K562 (cell line): Measurements from ENCODE around the gene RAB3C.

ENCODE experiments used
- CEBPB ChIP-seq: fragments of 450-650 bp; IDR thresholded peaks from 2 replicates; pipeline ENCODE4 v1.6.1; 2016; ENCODE audit warnings: missing genetic modification characterization, missing compliant biosample characterization
- CHD2 ChIP-seq: IDR thresholded peaks from 2 replicates; pipeline ENCODE4 v1.6.1; 2011; ENCODE audit warnings: low read depth, low read length
- JUN ChIP-seq, 2 experiments: sonication (generic) in 1 of 2; formaldehyde crosslinking in 1 of 2; IDR thresholded peaks; 2 replicates each; pipeline versions ENCODE4 v1.6.1 to v1.8.0; 2012 to 2022; ENCODE audit warnings: borderline replicate concordance in 2 of 2, mild to moderate bottlenecking in 2 of 2, improper control_type of control experiment in 1 of 2, low read depth in 1 of 2, low read length in 1 of 2, missing genetic modification reagents in 1 of 2
- MYC ChIP-seq, 2 experiments: fragments of 250-450 bp in 1 of 2; sonication (Bioruptor Pico) in 1 of 2; IDR thresholded peaks; 2 replicates each; pipeline versions ENCODE4 v1.5.1 to v1.6.1; 2012 to 2021; ENCODE audit warnings: low read depth in 2 of 2, borderline replicate concordance in 1 of 2, improper control_type of control experiment in 1 of 2, low read length in 1 of 2, mild to moderate bottlenecking in 1 of 2, moderate library complexity in 1 of 2
- POLR2A ChIP-seq: fragments of 450-650 bp; conservative IDR thresholded peaks from 2 replicates; pipeline ENCODE4 v1.6.1; 2016
- SIRT6 ChIP-seq: IDR thresholded peaks from one replicate; pipeline ENCODE4 v1.6.1; 2012; ENCODE audit warnings: low read depth, mild to moderate bottlenecking, control low read depth, inconsistent platforms, low read length, moderate library complexity
- SMAD3 ChIP-seq: fragments of 450-650 bp; formaldehyde crosslinking; conservative IDR thresholded peaks from 2 replicates; pipeline ENCODE4 v1.4.0; 2020; ENCODE audit warnings: mild to moderate bottlenecking
- SMC3 ChIP-seq: conservative IDR thresholded peaks from 2 replicates; pipeline ENCODE4 v1.6.1; 2011; ENCODE audit warnings: low read depth, low read length, improper control_type of control experiment; ENCODE audit not compliant: insufficient read depth
- TF ChIP-seq, protein P1 (sequence below), 3 experiments: IDR thresholded peaks in 2 of 3; conservative IDR thresholded peaks in 1 of 3; 2 replicates each; pipeline ENCODE4 v1.5.1; 2011 to 2012; ENCODE audit warnings: low read length in 3 of 3, mild to moderate bottlenecking in 3 of 3, control low read depth in 2 of 3, improper control_type of control experiment in 1 of 3, inconsistent platforms in 1 of 3, low read depth in 1 of 3, mixed read lengths in 1 of 3, moderate library complexity in 1 of 3; ENCODE audit not compliant: insufficient read depth in 2 of 3
- TF ChIP-seq, protein P2 (sequence below): fragments of 450-650 bp; formaldehyde crosslinking; IDR thresholded peaks from 2 replicates; pipeline ENCODE4 v1.4.0; 2020; ENCODE audit warnings: mild to moderate bottlenecking, moderate library complexity
- TF ChIP-seq, protein P3 (sequence below): sonication (generic); formaldehyde crosslinking; IDR thresholded peaks from 2 replicates; pipeline ENCODE4 v1.8.1; 2023; ENCODE audit warnings: mild to moderate bottlenecking, missing genetic modification reagents
- TF ChIP-seq, protein P4 (sequence below): sonication (generic); formaldehyde crosslinking; IDR thresholded peaks from 2 replicates; pipeline ENCODE4 v1.9.0; 2022; ENCODE audit warnings: mild to moderate bottlenecking, missing genetic modification reagents
- TF ChIP-seq, protein P5 (sequence below): fragments of 250-450 bp; sonication (Bioruptor Pico); IDR thresholded peaks from 2 replicates; pipeline ENCODE4 v1.5.0; 2020; ENCODE audit warnings: mild to moderate bottlenecking, borderline replicate concordance
- TF ChIP-seq, protein P6 (sequence below): sonication (generic); formaldehyde crosslinking; IDR thresholded peaks from 2 replicates; pipeline ENCODE4 v1.8.1; 2023; ENCODE audit warnings: missing genetic modification reagents, mild to moderate bottlenecking, borderline replicate concordance

DNA sequence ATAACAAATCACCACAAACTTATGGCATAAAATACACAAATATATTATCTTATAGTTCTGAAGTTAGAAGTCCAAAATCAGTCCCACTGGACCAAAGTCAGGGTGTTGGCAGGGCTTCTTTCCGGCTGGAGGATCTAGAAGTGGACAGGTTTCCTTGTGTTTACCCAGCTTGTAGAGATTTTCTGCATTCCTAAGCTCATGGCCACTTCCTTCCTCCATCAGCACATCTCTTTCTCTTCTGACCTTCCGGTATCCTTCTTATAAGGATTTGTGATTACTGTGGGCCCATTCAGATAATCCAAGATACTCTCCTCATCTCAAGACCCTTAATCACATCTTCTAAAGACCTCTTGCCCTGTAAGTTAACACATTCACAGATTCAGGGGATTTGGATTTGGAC is 97.6 kb downstream of the RAB3C start:
- TF ChIP-seq SIRT6 (no peak), POLR2A (no peak), CHD2 (no peak), SMAD3 (CRISPR knock-in tag) (no peak), JUN (IDR thresholded peaks at IDR 0.05; ENCODE audit: borderline replicate concordance, low read depth, low read length) (no peak), JUN (CRISPR knock-in tag; IDR thresholded peaks at IDR 0.05; ENCODE audit: borderline replicate concordance) (no peak), SMC3 (no peak), CEBPB (no peak), MYC (IDR thresholded peaks at IDR 0.05; ENCODE audit: low read depth, low read length) (no peak), MYC (CRISPR knock-in tag; IDR thresholded peaks at IDR 0.05; ENCODE audit: borderline replicate concordance, low read depth) (no peak)
- TF ChIP-seq, protein P1, sequence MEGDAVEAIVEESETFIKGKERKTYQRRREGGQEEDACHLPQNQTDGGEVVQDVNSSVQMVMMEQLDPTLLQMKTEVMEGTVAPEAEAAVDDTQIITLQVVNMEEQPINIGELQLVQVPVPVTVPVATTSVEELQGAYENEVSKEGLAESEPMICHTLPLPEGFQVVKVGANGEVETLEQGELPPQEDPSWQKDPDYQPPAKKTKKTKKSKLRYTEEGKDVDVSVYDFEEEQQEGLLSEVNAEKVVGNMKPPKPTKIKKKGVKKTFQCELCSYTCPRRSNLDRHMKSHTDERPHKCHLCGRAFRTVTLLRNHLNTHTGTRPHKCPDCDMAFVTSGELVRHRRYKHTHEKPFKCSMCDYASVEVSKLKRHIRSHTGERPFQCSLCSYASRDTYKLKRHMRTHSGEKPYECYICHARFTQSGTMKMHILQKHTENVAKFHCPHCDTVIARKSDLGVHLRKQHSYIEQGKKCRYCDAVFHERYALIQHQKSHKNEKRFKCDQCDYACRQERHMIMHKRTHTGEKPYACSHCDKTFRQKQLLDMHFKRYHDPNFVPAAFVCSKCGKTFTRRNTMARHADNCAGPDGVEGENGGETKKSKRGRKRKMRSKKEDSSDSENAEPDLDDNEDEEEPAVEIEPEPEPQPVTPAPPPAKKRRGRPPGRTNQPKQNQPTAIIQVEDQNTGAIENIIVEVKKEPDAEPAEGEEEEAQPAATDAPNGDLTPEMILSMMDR (IDR thresholded peaks at IDR 0.05 in 2 of 3, conservative IDR thresholded peaks at IDR 0.05 in 1 of 3; ENCODE audit: insufficient read depth in 2 of 3, low read depth in 1 of 3, low read length in 3 of 3): no peak
- TF ChIP-seq, protein P2, sequence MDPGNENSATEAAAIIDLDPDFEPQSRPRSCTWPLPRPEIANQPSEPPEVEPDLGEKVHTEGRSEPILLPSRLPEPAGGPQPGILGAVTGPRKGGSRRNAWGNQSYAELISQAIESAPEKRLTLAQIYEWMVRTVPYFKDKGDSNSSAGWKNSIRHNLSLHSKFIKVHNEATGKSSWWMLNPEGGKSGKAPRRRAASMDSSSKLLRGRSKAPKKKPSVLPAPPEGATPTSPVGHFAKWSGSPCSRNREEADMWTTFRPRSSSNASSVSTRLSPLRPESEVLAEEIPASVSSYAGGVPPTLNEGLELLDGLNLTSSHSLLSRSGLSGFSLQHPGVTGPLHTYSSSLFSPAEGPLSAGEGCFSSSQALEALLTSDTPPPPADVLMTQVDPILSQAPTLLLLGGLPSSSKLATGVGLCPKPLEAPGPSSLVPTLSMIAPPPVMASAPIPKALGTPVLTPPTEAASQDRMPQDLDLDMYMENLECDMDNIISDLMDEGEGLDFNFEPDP (CRISPR knock-in tag): no peak
- TF ChIP-seq, protein P3, sequence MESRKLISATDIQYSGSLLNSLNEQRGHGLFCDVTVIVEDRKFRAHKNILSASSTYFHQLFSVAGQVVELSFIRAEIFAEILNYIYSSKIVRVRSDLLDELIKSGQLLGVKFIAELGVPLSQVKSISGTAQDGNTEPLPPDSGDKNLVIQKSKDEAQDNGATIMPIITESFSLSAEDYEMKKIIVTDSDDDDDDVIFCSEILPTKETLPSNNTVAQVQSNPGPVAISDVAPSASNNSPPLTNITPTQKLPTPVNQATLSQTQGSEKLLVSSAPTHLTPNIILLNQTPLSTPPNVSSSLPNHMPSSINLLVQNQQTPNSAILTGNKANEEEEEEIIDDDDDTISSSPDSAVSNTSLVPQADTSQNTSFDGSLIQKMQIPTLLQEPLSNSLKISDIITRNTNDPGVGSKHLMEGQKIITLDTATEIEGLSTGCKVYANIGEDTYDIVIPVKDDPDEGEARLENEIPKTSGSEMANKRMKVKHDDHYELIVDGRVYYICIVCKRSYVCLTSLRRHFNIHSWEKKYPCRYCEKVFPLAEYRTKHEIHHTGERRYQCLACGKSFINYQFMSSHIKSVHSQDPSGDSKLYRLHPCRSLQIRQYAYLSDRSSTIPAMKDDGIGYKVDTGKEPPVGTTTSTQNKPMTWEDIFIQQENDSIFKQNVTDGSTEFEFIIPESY (CRISPR knock-in tag): no peak
- TF ChIP-seq, protein P4, sequence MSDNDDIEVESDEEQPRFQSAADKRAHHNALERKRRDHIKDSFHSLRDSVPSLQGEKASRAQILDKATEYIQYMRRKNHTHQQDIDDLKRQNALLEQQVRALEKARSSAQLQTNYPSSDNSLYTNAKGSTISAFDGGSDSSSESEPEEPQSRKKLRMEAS (CRISPR knock-in tag): no peak
- TF ChIP-seq, protein P5, sequence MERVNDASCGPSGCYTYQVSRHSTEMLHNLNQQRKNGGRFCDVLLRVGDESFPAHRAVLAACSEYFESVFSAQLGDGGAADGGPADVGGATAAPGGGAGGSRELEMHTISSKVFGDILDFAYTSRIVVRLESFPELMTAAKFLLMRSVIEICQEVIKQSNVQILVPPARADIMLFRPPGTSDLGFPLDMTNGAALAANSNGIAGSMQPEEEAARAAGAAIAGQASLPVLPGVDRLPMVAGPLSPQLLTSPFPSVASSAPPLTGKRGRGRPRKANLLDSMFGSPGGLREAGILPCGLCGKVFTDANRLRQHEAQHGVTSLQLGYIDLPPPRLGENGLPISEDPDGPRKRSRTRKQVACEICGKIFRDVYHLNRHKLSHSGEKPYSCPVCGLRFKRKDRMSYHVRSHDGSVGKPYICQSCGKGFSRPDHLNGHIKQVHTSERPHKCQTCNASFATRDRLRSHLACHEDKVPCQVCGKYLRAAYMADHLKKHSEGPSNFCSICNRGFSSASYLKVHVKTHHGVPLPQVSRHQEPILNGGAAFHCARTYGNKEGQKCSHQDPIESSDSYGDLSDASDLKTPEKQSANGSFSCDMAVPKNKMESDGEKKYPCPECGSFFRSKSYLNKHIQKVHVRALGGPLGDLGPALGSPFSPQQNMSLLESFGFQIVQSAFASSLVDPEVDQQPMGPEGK (CRISPR knock-in tag): no peak
- TF ChIP-seq, protein P6, sequence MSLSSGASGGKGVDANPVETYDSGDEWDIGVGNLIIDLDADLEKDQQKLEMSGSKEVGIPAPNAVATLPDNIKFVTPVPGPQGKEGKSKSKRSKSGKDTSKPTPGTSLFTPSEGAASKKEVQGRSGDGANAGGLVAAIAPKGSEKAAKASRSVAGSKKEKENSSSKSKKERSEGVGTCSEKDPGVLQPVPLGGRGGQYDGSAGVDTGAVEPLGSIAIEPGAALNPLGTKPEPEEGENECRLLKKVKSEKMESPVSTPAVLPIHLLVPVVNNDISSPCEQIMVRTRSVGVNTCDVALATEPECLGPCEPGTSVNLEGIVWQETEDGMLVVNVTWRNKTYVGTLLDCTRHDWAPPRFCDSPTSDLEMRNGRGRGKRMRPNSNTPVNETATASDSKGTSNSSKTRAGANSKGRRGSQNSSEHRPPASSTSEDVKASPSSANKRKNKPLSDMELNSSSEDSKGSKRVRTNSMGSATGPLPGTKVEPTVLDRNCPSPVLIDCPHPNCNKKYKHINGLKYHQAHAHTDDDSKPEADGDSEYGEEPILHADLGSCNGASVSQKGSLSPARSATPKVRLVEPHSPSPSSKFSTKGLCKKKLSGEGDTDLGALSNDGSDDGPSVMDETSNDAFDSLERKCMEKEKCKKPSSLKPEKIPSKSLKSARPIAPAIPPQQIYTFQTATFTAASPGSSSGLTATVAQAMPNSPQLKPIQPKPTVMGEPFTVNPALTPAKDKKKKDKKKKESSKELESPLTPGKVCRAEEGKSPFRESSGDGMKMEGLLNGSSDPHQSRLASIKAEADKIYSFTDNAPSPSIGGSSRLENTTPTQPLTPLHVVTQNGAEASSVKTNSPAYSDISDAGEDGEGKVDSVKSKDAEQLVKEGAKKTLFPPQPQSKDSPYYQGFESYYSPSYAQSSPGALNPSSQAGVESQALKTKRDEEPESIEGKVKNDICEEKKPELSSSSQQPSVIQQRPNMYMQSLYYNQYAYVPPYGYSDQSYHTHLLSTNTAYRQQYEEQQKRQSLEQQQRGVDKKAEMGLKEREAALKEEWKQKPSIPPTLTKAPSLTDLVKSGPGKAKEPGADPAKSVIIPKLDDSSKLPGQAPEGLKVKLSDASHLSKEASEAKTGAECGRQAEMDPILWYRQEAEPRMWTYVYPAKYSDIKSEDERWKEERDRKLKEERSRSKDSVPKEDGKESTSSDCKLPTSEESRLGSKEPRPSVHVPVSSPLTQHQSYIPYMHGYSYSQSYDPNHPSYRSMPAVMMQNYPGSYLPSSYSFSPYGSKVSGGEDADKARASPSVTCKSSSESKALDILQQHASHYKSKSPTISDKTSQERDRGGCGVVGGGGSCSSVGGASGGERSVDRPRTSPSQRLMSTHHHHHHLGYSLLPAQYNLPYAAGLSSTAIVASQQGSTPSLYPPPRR (CRISPR knock-in tag): no peak
